HG03342 (cell line): ENCODE results near the gene HDAC9.

Experiments
- ATAC-seq: cut with Tn5 transposase; IDR thresholded peaks from one replicate; pipeline ENCODE4 v1.9.1; 2021; ENCODE audit warnings: mild to moderate bottlenecking, moderate library complexity; ENCODE audit not compliant: unreplicated experiment

HDAC9 gene

GRCh38 chr7:18494406-18494805 lies 1.1 kb upstream of the HDAC9 start:
- no peak for ATAC-seq

DNA sequence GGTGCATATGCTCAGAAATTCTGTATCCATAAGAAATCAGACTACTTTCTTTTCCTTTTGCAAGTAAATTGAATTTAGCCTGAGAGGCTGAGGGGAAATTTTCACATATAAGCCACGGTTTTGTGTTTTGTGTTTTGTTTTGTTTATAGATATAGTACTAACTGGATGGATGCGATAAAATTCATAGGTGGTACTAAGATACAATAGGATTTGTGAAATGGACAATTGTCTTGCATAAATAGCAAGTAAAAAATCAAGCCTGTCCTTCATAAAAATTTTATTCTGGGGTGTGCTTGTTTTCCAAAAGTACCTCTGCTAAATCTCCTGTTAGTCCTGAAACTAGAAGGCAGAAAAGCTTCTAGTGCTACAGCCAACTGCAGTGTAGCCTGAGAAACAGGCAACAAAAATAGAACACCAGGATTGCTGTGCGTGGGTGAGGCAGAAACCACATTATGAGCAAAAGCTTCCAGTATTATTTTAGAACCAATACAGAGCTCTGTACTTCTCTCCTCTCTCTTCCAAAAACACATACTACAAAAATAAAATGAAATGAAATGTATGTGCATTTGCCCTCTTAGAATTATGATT lies 634 bp upstream of the HDAC9 start:
- peak; percentile 26 for ATAC-seq

- ATAC-seq = peak; percentile 2
Observed at GRCh38 chr7:18496341-18496700, 772 bp downstream of the HDAC9 start.

DNA sequence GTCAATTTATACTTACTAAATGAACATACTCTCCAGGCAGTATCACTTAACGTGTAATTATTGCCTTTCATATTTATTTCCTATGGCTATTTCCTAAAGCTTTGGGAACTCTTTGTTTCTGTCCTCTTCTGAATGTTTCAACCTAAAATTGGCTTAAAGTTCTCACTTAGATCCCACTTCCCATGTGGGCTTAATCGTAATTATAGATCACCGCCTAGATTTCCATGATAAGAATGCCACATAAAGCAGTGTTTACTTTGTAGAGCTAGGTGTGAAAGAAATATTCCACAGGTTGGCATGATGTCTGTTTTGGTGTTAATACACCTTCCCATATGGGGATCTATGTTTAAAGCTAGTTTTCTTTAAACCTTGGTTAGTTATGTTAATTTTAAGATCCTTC lies 1.5 kb downstream of the HDAC9 start:
- ATAC-seq = no peak

- no peak for ATAC-seq
Observed at GRCh38 chr7:18497800-18498199, 2.3 kb downstream of the HDAC9 start.

- ATAC-seq = no peak
Observed at GRCh38 chr7:18498341-18498740, 2.8 kb downstream of the HDAC9 start.

GRCh38 chr7:18499407-18500177 lies 4.0 kb downstream of the HDAC9 start:
- ATAC-seq = no peak

- no peak for ATAC-seq
Observed at GRCh38 chr7:18503126-18503866, 7.7 kb downstream of the HDAC9 start.

- ATAC-seq = no peak
Observed at GRCh38 chr7:18504965-18505364, 9.4 kb downstream of the HDAC9 start.

- peak; percentile 44 for ATAC-seq
Observed at GRCh38 chr7:18505870-18506460, 10.4 kb downstream of the HDAC9 start.

DNA sequence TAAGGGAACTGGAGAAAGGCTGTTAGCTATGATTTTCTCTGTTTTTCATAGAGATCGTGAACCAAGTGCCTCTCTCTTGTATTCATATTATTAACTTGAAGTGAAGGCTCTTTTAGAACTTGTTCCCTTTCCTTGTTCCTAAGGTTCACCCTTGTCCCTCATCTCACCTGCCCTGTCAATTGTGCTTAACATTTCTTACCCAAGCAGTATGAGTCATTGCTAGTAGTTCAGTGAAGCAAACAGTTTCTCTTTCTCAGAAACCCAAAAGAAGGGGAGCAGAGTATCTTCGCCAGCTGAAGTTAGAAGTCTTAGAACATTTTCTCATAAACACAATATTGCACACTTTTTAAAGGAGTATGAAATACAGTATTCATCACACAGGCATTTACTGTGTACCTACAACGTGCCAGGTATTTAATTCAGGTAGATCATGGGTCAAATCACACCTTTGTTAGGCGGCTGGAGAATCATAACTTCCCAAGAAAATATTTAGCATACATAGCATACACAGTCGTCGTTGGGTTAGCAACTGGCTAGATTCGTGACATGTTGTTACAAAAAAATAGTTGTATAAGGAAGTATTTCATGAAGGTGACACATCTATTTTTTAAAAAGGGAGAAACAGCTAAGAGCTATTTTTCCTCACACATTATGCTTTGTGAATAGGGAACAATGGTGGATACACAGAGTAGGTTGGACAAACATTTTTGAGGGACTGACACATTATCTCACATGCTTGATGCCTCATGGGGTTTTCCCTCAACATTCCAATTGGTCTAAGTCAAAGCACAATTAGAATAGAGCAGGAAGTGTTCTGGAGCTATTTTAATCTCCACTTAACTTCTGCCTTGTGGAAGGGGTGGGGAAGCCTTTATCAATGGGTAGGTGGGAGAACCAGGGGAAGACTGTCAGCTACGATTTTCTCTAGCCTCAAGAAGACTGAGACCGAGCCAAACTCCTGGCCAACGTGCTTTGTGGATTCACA lies 13.2 kb downstream of the HDAC9 start:
- ATAC-seq = peak; percentile 89

- ATAC-seq = peak; percentile 7
Observed at GRCh38 chr7:18509481-18509880, 13.9 kb downstream of the HDAC9 start.

DNA sequence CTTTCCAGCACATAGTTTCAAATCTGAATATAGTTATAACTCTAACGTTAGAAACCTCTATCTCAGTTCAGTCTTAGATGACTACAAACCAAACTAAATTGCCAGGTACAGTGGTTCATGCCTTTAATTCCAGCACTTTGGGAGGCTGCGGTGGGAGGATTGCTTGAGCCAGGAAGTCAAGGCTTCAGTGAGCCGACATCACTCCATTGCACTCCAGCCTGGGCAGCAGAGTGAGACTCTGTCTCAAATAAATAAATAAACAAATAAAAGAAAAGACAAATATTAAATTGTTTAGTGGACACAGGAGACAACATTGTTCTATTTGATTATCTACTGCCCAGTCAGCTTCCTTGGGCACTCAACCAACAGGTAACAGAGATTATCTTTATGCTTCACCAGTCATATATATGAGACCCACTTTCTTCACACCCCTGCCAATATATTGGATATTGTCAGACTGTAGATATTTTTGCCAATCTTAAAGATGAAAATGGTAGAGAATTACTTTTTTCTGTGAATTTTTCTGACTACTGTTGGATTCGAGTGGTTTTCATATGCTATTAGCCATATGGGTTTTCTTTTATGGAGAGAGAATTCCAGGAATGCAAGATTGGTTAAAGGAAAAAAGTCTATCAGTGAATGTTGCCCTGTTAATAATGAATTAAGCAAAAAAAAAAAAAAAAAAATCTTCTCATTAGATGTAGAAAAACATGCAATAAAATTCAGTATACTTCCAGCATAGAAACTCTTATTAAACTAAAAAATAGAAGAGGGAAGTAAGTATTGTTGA lies 16.0 kb downstream of the HDAC9 start:
- ATAC-seq = no peak

DNA sequence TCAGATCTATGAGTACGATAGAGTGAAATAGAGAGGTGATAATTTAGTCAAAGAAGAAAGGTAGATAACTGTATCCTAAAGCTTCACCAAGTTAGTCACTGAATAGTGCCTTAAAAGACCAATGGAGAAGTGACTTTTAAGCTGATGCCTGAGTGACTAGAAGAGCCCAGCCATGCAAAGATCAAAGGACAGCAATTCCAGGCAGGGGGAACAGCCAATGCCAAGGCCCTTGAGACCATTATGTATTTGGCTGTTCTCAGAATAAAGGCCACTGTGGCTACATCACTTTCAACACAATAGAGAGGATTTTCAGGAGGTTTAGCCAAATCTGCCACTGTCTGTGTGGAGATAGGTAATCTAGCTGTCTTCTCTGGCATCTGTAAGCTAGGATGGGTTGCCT lies 17.8 kb downstream of the HDAC9 start:
- ATAC-seq = no peak

- no peak for ATAC-seq
Observed at GRCh38 chr7:18515067-18515466, 19.5 kb downstream of the HDAC9 start.

GRCh38 chr7:18517646-18518045 lies 22.1 kb downstream of the HDAC9 start:
- ATAC-seq = no peak

DNA sequence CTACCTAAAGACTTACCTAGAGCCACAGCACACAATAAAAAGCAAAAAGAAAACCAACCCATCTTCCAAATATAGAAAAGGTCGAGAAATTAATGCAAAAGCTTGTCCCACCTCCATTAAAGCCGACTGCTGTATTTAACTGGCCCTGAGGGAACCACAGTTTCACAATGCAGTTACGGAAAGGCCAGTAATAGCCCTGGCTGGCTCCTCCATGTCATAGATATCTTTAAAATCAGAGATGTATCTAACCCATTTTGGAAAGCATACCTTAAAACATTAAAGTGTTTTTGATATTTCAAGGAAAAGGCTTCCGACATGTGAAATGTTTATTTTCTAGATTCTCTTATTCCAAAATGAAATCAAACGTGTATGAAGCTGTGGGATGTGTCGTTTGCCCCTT lies 23.0 kb downstream of the HDAC9 start:
- no peak for ATAC-seq

DNA sequence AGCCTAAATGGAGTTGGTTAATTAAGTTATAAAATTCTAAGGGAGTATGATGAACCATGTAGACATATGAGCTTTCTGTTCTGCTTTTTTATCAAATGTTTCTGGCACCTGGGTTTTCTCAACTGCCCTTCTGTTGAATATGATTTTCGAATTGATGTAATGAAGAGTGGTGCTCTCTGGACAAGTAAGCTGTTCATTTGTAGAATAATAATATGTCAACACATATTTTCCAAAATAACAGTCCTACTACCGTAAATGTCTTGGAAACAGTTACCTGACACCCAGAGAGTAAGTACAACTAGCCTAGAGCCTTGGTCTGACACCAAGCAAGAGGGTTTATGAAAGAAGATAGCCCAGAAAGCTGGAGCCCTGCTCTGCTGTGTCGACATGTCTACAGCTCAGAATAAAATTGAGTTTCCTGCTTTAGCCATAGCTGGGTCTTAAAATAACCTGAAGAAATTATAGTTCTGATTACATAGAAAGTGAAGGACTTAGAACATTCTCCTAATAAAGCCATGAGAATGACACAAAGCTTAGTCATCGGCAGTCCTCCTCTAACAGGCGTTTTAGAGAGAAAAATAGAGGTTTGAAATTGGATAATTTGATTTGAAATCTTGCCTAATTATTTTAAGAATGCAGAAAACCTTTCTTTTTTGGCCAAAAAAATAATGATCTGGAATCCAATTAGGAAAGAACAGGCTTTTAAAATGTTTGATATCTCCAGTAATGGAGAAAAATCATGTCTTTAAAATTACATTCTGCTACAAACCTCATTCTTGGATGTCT lies 25.1 kb downstream of the HDAC9 start:
- ATAC-seq = peak; percentile 61

DNA sequence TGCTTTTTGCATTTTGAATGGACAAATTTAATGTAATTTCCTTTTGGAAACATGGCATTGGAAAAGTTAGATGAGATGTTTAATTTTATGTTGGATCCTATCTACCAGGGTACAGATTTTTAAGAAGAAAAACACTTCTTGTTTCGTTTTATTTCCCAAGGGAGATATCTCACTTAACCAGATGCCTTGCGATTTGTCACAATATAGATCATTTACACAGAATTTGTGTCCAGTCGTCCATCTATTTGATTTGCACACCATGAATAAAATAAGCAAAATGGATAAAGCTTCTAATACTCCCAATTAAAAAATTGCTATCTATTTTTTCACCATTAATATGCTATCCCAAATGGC lies 25.7 kb downstream of the HDAC9 start:
- no peak for ATAC-seq
